Spinal cord (tissue), 10 donors: ENCODE data around the gene SSU72. TPM values are rescaled to one million over a fixed set of nuclear protein-coding genes. Genes with fewer than 3 reads are reported as not detected.
"Not testable (repeated sequence)": the region's sequence is repeated elsewhere in the genome, so short reads cannot be mapped to it uniquely, and the experiment has no call there.

Experiments
- DNase-seq, 6 donors: peaks; one replicate each; pipeline versions ENCODE4 v3.0.0 to v3.0.0-alpha.2; 2013 to 2015; ENCODE audit warnings: low spot score in 6 of 6, low read depth in 4 of 6
- H3K27ac ChIP-seq: one replicate; pipeline ENCODE4 v1.5.1; 2013; ENCODE audit warnings: low read depth, low read length, control low read depth
- H3K27me3 ChIP-seq: one replicate; pipeline ENCODE4 v1.6.1; 2013; ENCODE audit warnings: low read length; ENCODE audit not compliant: control insufficient read depth, insufficient read depth
- H3K36me3 ChIP-seq: one replicate; pipeline ENCODE4 v1.6.1; 2013; ENCODE audit warnings: low read length; ENCODE audit not compliant: control insufficient read depth, insufficient read depth
- H3K4me1 ChIP-seq: one replicate; pipeline ENCODE4 v1.6.1; 2013; ENCODE audit warnings: low read length; ENCODE audit not compliant: control insufficient read depth, insufficient read depth
- H3K4me3 ChIP-seq: one replicate; pipeline ENCODE4 v1.5.1; 2013; ENCODE audit warnings: low read depth, low read length, control low read depth
- H3K9me3 ChIP-seq: one replicate; pipeline ENCODE4 v1.6.1; 2013; ENCODE audit warnings: low read length; ENCODE audit not compliant: control insufficient read depth, insufficient read depth
- WGBS: methylation state at CpG from one replicate; pipeline ENCODE4 v1.1.5; 2013; ENCODE audit warnings: missing lambda C conversion rate; ENCODE audit not compliant: insufficient coverage; 5-methylcytosine and 5-hydroxymethylcytosine counted together
- polyA plus RNA-seq, 2 donors: library from polyadenylated mRNA; unstranded; fragments of 120-200 nt; gene quantifications; one replicate each; pipeline ENCODE4 v1.2.1, GENCODE V29; 2013; ENCODE audit not compliant: insufficient read length in 2 of 2
- total RNA-seq, 2 donors: library from RNA; depleted of rRNA in 1 of 2; stranded (reverse); fragments of 120-200 nt in 1 of 2; fragments of >200 nt in 1 of 2; gene quantifications; one replicate each; pipeline versions ENCODE4 v1.2.3 to v1.2.4, GENCODE V29; 2013 to 2014
- donor health status: healthy.

SSU72 gene
- total and polyA plus RNA-seq, 4 donors = 42.1 to 121 (median 83.3) TPM

DNA sequence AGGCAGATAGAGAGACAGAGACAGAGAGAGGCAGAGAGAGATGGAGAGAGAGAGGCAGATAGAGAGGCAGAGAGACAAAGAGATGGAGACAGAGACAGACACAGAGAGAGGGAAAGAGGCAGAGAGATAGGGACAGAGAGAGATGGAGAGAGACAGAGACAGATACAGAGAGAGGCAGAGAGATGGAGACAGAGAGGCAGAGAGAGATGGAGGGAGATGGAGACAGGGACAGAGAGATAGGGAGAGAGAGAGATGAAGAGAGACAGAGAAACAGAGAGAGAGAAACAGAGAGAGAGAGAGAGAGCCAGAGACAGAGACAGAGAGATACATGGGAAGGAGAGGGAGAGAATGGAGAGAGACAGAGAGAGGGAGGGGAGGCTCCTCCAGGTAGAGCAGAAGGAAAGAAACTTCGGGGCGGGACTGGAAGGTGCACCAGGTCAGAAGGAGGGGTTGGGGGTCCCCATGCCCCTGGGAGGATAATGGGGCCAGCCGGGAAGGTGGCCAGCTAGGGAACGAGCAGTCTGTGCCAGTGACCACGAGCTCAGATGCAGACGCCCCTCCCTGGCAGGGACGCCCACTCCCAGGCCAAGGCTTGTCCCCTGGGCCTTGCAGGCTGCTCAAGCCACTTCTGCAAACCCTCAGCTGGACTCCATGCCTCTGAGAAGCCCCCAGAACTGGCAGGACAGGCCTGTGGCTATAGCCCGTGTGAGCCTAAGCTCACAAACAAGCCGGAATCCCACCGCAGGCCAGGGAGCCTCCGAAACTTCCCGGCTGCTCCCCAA, 22.0 kb upstream of the SSU72 start:
- Histone ChIP-seq H3K4me1 (peaks cover 39% of the 10 kb centered on the region), H3K27ac (no peak overlapping the region), H3K36me3 (peaks cover 11% of the 10 kb centered on the region), H3K27me3 (peaks cover 31% of the 10 kb centered on the region), H3K9me3 (no peaks in the 10 kb centered on the region), H3K4me3 (no peak overlapping the region)
- WGBS = 40% methylated on average over 12 of the region's 12 CpGs
- no peak for DNase-seq

GRCh38 chr1:1595341-1595740, 20.7 kb upstream of the SSU72 start:
- H3K27ac ChIP-seq, H3K9me3 ChIP-seq, H3K36me3 ChIP-seq, H3K4me3 ChIP-seq, DNase-seq: not testable (repeated sequence)
- 84% methylated on average over 2 of the region's 2 CpGs for WGBS
- peaks cover 26% of the 10 kb centered on the region for H3K4me1 ChIP-seq
- H3K27me3 ChIP-seq = peaks cover 24% of the 10 kb centered on the region

DNA sequence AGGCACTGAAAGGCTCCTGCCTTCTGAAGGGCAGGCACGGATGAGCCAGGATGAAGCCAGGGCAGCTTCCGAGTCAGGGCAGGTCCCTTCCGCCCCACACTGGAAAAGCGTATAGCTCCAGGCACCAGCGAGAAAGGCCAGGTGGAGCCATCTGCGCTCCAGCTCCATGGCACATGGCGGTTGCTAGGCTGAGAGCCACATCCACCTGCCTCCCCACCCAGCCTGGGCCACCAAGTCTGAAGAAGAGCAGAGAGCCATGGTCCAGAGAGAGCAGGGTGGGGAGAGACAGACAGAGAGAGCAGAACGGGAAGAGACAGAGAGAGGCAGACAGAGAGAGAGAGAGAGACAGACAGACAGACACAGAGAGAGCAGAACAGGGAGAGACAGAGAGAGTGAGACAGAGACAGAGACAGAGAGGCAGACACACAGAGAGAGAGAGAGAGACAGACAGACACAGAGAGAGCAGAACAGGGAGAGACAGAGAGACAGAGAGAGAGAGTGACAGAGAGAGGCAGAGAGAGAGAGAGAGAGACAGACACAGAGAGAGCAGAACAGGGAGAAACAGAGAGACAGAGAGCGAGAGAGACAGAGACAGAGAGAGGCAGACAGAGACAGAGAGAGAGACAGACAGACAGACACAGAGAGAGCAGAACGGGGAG, 20.1 kb upstream of the SSU72 start:
- no peak overlapping the region for H3K27ac ChIP-seq
- H3K4me3 ChIP-seq = no peak overlapping the region
- H3K9me3 ChIP-seq = no peaks in the 10 kb centered on the region
- peaks cover 7% of the 10 kb centered on the region for H3K36me3 ChIP-seq
- H3K4me1 ChIP-seq = peaks cover 24% of the 10 kb centered on the region
- H3K27me3 ChIP-seq = peaks cover 24% of the 10 kb centered on the region
- 58% methylated on average over 10 of the region's 10 CpGs for WGBS
- DNase-seq = no peak

DNA sequence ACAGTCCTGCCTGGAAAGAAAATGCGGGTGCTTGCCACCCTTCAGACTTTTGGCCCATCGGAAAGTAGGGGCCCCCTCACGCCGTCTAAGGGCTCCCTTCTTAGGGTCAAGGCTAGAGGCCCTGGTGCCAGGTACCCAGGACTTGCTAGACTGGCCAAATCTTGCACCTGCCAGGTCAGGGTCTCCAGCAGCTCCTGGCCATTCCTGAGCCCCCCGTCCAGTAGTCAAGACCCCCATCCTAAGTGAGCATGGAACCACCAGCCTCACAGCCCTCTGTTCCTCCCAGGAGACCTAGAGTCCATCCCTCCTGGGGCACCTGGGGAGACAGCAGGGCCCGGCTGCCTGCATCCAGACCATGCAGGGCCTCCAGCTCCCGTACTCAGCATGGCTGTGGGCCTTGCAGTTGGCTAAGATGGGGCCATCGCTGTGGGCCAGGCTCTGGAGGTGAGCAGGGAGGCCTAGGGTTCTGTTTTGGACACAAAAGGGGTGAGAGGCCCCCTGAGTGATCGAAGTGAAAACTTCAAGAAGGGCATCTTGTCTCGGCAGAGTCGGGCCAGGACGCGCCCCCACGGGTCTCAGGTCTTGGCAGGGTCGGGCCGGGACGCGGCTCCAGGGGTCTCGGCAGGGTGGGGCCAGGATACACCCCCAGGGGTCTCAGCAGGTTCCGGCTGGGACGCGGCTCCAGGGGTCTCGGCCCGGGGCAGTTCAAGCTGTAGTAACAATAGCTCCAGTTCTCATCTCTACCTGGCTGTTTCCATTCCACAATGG, 19.4 kb upstream of the SSU72 start:
- Histone ChIP-seq H3K27ac (no peak overlapping the region), H3K4me3 (no peak overlapping the region), H3K4me1 (peaks cover 21% of the 10 kb centered on the region), H3K27me3 (peaks cover 21% of the 10 kb centered on the region), H3K36me3 (peaks cover 7% of the 10 kb centered on the region), H3K9me3 (no peaks in the 10 kb centered on the region)
- no peak for DNase-seq
- WGBS = 80% methylated on average over 24 of the region's 24 CpGs

GRCh38 chr1:1591452-1591851, 16.8 kb upstream of the SSU72 start:
- Histone ChIP-seq H3K4me3 (no peak overlapping the region), H3K36me3 (no peaks in the 10 kb centered on the region), H3K27me3 (peaks cover under 1% of the 10 kb centered on the region), H3K9me3 (no peaks in the 10 kb centered on the region), H3K27ac (no peak overlapping the region), H3K4me1 (no peaks in the 10 kb centered on the region)
- no peak for DNase-seq
- WGBS = 93% methylated on average over 8 of the region's 13 CpGs

DNA sequence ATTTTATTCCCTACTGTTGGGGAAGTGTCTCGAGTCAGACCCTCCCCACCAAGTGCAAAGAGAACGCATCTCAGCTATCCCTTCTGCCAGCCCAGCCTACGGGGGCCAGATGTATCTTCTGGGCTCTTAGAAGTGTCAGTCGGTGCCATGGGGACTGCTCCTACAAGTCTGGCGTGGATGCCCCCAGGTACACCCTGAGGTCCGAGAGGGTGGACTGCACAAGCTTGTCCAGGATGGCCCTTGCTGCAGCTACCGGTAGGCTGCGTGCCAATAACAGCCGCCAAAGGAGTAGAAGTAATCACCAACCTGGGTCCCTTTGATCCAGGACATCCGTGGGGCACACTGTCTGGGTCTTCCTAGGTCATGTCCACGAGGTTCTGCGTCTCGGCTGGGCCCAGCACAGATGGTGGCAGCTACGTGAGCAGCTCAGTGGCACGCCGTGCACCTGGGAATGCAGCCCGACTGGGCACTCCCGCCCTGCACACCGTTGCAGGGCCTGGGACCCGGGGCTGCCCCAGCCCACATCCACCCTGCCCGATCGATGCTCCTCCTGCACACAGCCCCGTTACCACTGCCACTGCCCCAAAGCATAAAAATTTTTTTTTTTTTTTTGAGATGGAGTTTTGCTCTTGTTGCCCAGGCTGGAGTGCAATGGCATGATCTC, 8.8 kb upstream of the SSU72 start:
- Histone ChIP-seq H3K4me1 (no peaks in the 10 kb centered on the region), H3K4me3 (no peak overlapping the region), H3K27me3 (peaks cover 7% of the 10 kb centered on the region), H3K27ac (no peak overlapping the region), H3K9me3 (no peaks in the 10 kb centered on the region), H3K36me3 (no peaks in the 10 kb centered on the region)
- 82% methylated on average over 21 of the region's 23 CpGs for WGBS
- no peak for DNase-seq

DNA sequence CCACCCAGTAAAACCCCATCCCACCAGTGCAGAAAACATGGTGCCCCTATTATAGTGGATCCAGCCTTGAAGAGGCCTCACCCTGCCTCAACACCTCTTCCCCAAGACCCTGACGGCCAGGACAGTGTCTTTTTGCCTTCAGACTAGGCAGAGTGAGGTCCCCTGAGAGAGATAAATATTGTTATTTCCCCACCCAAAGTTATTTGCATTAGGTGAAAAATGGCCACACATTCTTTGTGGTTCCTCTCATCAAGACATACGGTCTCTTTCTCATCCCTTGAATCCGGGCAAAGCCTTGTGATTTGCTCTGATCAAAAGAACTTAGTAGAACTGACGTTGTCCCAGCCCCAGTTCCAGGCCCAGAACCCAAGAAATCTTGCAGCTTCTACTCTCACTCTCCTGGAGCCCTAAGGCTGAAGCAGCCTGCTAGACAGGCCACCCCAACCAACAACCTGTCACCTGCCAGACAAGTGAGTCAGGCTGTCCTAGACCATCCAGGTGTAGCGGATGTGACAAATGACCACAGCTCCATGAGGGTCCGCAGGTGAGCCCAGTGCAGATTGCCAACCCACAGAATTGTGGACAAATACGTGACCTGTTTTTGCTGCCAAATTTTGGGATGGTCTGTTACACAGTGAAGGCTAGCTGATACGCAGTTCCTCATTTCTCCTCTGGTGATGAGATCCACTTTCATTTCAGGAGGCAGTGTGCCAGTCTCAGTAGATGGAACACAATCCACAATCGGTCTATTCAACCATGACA, 8.1 kb upstream of the SSU72 start:
- Histone ChIP-seq H3K4me3 (no peak overlapping the region), H3K27me3 (peaks cover 9% of the 10 kb centered on the region), H3K4me1 (no peaks in the 10 kb centered on the region), H3K9me3 (no peaks in the 10 kb centered on the region), H3K27ac (no peak overlapping the region), H3K36me3 (no peaks in the 10 kb centered on the region)
- DNase-seq = no peak
- WGBS = 76% methylated on average over 7 of the region's 9 CpGs

GRCh38 chr1:1578371-1578940, 3.8 kb upstream of the SSU72 start:
- H3K36me3 ChIP-seq = peaks cover under 1% of the 10 kb centered on the region
- peaks cover 11% of the 10 kb centered on the region for H3K4me1 ChIP-seq
- 88% methylated on average over 13 of the region's 13 CpGs for WGBS
- H3K4me3 ChIP-seq = no peak overlapping the region
- H3K27ac ChIP-seq = no peak overlapping the region
- H3K27me3 ChIP-seq = peaks cover 9% of the 10 kb centered on the region
- no peak for DNase-seq
- no peaks in the 10 kb centered on the region for H3K9me3 ChIP-seq
